ENCODE results near the gene OLA1.

OLA1 gene

GRCh38 chr2:174122185-174122584, 126.1 kb downstream of the OLA1 start:
- Histone ChIP-seq H3K27me3 (ENCODE audit: insufficient read depth, low read length) (no peaks in the 10 kb centered on the region), H3K36me3 (ENCODE audit: insufficient read depth, low read length) (no peaks in the 10 kb centered on the region), H3K27ac (ENCODE audit: low read depth, low read length) (no peak overlapping the region), H2AFZ (ENCODE audit: low read length, unreplicated experiment) (no peak overlapping the region), H3K79me2 (ENCODE audit: control insufficient read depth, insufficient read depth, low read length, unreplicated experiment) (no peaks in the 10 kb centered on the region), H3K4me3 (ENCODE audit: low read depth, low read length) (no peak overlapping the region), H3K4me1 (ENCODE audit: control insufficient read depth, insufficient read depth, low read length, unreplicated experiment) (peaks cover 44% of the 10 kb centered on the region)

GRCh38 chr2:174121612-174122011, 126.7 kb downstream of the OLA1 start:
- Histone ChIP-seq H3K4me3 (ENCODE audit: low read depth, low read length) (no peak overlapping the region), H3K27me3 (ENCODE audit: insufficient read depth, low read length) (no peaks in the 10 kb centered on the region), H3K36me3 (ENCODE audit: insufficient read depth, low read length) (no peaks in the 10 kb centered on the region), H2AFZ (ENCODE audit: low read length, unreplicated experiment) (no peak overlapping the region), H3K27ac (ENCODE audit: low read depth, low read length) (no peak overlapping the region), H3K79me2 (ENCODE audit: control insufficient read depth, insufficient read depth, low read length, unreplicated experiment) (no peaks in the 10 kb centered on the region), H3K4me1 (ENCODE audit: control insufficient read depth, insufficient read depth, low read length, unreplicated experiment) (peaks cover 44% of the 10 kb centered on the region)

GRCh38 chr2:174121175-174121574, 127.2 kb downstream of the OLA1 start:
- Histone ChIP-seq H3K4me1 (ENCODE audit: control insufficient read depth, insufficient read depth, low read length, unreplicated experiment) (peaks cover 44% of the 10 kb centered on the region), H3K79me2 (ENCODE audit: control insufficient read depth, insufficient read depth, low read length, unreplicated experiment) (no peaks in the 10 kb centered on the region), H3K36me3 (ENCODE audit: insufficient read depth, low read length) (no peaks in the 10 kb centered on the region), H3K27ac (ENCODE audit: low read depth, low read length) (peak overlapping the region; percentile 50), H3K27me3 (ENCODE audit: insufficient read depth, low read length) (no peaks in the 10 kb centered on the region), H2AFZ (ENCODE audit: low read length, unreplicated experiment) (no peak overlapping the region), H3K4me3 (ENCODE audit: low read depth, low read length) (no peak overlapping the region)

- H2AFZ ChIP-seq (ENCODE audit: low read length, unreplicated experiment) = no peak overlapping the region
- H3K36me3 ChIP-seq (ENCODE audit: insufficient read depth, low read length) = no peaks in the 10 kb centered on the region
- H3K27ac ChIP-seq (ENCODE audit: low read depth, low read length) = peak overlapping the region; percentile 50
- no peaks in the 10 kb centered on the region for H3K79me2 ChIP-seq (ENCODE audit: control insufficient read depth, insufficient read depth, low read length, unreplicated experiment)
- peaks cover 44% of the 10 kb centered on the region for H3K4me1 ChIP-seq (ENCODE audit: control insufficient read depth, insufficient read depth, low read length, unreplicated experiment)
- H3K4me3 ChIP-seq (ENCODE audit: low read depth, low read length) = no peak overlapping the region
- no peaks in the 10 kb centered on the region for H3K27me3 ChIP-seq (ENCODE audit: insufficient read depth, low read length)
These were observed 128.0 kb downstream of the OLA1 start for GRCh38 chr2:174120346-174120745.

DNA sequence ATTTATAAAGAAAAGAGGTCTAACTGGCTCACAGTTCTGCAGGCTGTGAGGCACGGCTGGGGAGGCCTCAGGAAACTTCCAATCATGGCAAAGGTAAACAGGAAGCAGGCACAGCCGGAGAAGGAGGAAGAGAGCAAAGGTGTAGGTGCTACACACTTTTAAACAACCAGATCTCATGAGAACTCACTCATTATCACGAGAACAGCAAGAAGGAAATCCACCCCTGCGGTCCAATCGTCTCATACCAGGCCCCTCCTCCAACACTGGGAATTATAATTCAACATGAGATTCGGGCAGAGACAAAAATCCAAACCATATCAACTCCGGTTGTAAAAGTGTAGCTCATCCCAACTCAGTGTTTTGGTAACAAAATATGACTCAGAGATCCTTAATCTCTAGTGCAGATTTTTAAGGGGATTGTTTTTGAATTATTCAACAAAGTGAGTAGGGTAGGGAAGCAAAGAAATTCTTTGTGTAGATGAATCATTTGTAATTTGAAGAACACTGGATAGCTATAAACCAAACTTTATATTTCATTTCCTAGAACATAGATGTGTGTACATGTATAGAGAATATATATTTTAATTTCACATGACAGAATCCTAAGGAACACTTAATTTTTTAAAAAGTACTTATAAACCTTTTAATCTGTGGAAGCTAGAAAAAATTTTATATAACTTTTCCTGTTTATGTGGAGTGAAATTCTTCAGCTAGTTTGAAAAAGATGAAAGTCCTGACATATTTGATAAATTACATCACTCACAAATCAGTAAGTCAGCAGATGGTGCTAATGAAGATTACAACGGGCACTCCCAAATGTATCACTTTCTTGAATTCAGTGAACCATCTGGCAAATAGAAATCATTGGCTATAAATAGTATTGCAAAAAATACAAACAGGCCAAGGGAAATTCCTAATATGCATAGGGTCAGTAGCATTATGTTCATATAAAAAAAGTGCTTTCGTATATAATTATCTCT, 130.1 kb downstream of the OLA1 start:
- no peak overlapping the region for H2AFZ ChIP-seq (ENCODE audit: low read length, unreplicated experiment)
- H3K36me3 ChIP-seq (ENCODE audit: insufficient read depth, low read length) = no peaks in the 10 kb centered on the region; the same call in 1 of the 2 replicates
- peaks cover 42% of the 10 kb centered on the region for H3K4me1 ChIP-seq (ENCODE audit: control insufficient read depth, insufficient read depth, low read length, unreplicated experiment)
- no peaks in the 10 kb centered on the region for H3K27me3 ChIP-seq (ENCODE audit: insufficient read depth, low read length)
- H3K4me3 ChIP-seq (ENCODE audit: low read depth, low read length) = peak overlapping the region; percentile 52
- no peaks in the 10 kb centered on the region for H3K79me2 ChIP-seq (ENCODE audit: control insufficient read depth, insufficient read depth, low read length, unreplicated experiment)
- peak overlapping the region; percentile 81 for H3K27ac ChIP-seq (ENCODE audit: low read depth, low read length)

DNA sequence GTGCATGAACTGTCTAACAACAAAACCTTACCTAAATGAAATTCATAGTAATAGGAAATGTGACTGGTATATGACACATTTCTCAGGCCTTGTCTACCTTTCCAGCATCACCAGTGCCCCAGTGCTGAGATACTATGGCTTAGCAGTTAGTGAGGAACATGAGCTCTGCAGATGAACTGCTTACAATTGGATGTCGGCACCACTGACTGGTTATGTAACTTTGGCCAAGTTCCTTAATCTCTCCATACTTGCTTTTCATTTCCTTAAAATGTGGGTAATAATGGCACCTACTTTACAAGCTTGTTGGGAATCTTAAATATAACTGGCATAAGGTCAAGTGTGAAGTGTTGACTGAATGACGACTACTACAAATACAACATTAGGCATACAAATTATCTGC, 136.3 kb downstream of the OLA1 start:
- Histone ChIP-seq H3K4me3 (ENCODE audit: low read depth, low read length) (no peak overlapping the region), H3K79me2 (ENCODE audit: control insufficient read depth, insufficient read depth, low read length, unreplicated experiment) (no peaks in the 10 kb centered on the region), H3K27me3 (ENCODE audit: insufficient read depth, low read length) (no peaks in the 10 kb centered on the region), H3K36me3 (ENCODE audit: insufficient read depth, low read length) (no peaks in the 10 kb centered on the region; the same call in 1 of the 2 replicates), H3K27ac (ENCODE audit: low read depth, low read length) (no peak overlapping the region), H3K4me1 (ENCODE audit: control insufficient read depth, insufficient read depth, low read length, unreplicated experiment) (no peaks in the 10 kb centered on the region), H2AFZ (ENCODE audit: low read length, unreplicated experiment) (no peak overlapping the region)

- H3K36me3 ChIP-seq (ENCODE audit: insufficient read depth, low read length) = no peaks in the 10 kb centered on the region; the same call in 1 of the 2 replicates
- no peak overlapping the region for H2AFZ ChIP-seq (ENCODE audit: low read length, unreplicated experiment)
- H3K4me3 ChIP-seq (ENCODE audit: low read depth, low read length) = no peak overlapping the region
- H3K4me1 ChIP-seq (ENCODE audit: control insufficient read depth, insufficient read depth, low read length, unreplicated experiment) = no peaks in the 10 kb centered on the region
- no peaks in the 10 kb centered on the region for H3K79me2 ChIP-seq (ENCODE audit: control insufficient read depth, insufficient read depth, low read length, unreplicated experiment)
- no peaks in the 10 kb centered on the region for H3K27me3 ChIP-seq (ENCODE audit: insufficient read depth, low read length)
- H3K27ac ChIP-seq (ENCODE audit: low read depth, low read length) = no peak overlapping the region
These were observed 139.8 kb downstream of the OLA1 start for GRCh38 chr2:174108579-174108978.

DNA sequence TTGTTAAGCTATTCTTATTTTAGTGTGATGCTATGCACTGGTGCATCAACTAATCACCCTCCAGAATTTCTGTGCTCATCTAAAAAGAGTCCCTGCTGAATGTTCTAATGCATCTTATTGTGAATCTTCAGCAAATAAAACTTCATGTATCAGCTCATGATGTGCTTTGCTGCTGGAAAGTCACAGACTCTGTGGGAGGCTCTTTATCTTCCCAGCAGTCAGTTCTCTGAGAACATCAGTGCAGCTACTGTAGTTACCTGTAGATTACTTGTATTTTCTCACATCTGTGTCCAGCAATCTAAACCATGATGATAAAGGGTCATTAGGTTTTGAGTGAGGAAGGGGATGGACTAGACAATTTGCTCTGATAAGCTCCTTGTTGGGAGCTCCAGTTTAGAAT, 141.6 kb downstream of the OLA1 start:
- no peaks in the 10 kb centered on the region for H3K36me3 ChIP-seq (ENCODE audit: insufficient read depth, low read length)
- H3K79me2 ChIP-seq (ENCODE audit: control insufficient read depth, insufficient read depth, low read length, unreplicated experiment) = no peaks in the 10 kb centered on the region
- H3K4me3 ChIP-seq (ENCODE audit: low read depth, low read length) = no peak overlapping the region
- H3K27me3 ChIP-seq (ENCODE audit: insufficient read depth, low read length) = no peaks in the 10 kb centered on the region
- no peaks in the 10 kb centered on the region for H3K4me1 ChIP-seq (ENCODE audit: control insufficient read depth, insufficient read depth, low read length, unreplicated experiment)
- H2AFZ ChIP-seq (ENCODE audit: low read length, unreplicated experiment) = no peak overlapping the region
- H3K27ac ChIP-seq (ENCODE audit: low read depth, low read length) = no peak overlapping the region

GRCh38 chr2:174094542-174094941, 153.8 kb downstream of the OLA1 start:
- Histone ChIP-seq H3K79me2 (ENCODE audit: control insufficient read depth, insufficient read depth, low read length, unreplicated experiment) (no peaks in the 10 kb centered on the region), H3K4me3 (ENCODE audit: low read depth, low read length) (no peak overlapping the region), H3K36me3 (ENCODE audit: insufficient read depth, low read length) (peaks cover 5% of the 10 kb centered on the region; the same call in 1 of the 2 replicates), H2AFZ (ENCODE audit: low read length, unreplicated experiment) (no peak overlapping the region), H3K27me3 (ENCODE audit: insufficient read depth, low read length) (no peaks in the 10 kb centered on the region), H3K27ac (ENCODE audit: low read depth, low read length) (no peak overlapping the region), H3K4me1 (ENCODE audit: control insufficient read depth, insufficient read depth, low read length, unreplicated experiment) (no peaks in the 10 kb centered on the region)

DNA sequence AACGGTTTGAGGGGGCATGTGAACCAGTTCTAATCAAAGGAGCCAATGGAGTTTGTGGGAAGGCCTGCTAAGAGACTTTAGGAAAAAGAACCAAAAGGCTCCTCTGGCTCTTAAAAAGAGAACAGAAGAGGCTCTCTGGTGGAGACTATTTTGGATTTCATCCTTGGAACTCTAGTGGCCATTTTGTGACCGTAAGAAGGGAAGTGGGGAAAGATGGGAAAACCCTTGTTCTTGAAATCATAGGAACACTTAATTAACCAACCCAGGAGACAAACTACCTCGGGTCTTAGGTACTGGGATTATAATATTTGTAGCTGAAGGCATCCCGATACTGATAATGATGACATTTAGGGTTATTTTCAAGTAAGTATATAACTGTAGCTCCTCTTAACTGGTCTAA, 157.9 kb downstream of the OLA1 start:
- Histone ChIP-seq H3K4me3 (ENCODE audit: low read depth, low read length) (no peak overlapping the region), H3K79me2 (ENCODE audit: control insufficient read depth, insufficient read depth, low read length, unreplicated experiment) (no peaks in the 10 kb centered on the region), H3K4me1 (ENCODE audit: control insufficient read depth, insufficient read depth, low read length, unreplicated experiment) (no peaks in the 10 kb centered on the region), H3K27me3 (ENCODE audit: insufficient read depth, low read length) (no peaks in the 10 kb centered on the region), H3K27ac (ENCODE audit: low read depth, low read length) (no peak overlapping the region), H2AFZ (ENCODE audit: low read length, unreplicated experiment) (no peak overlapping the region), H3K36me3 (ENCODE audit: insufficient read depth, low read length) (peaks cover 5% of the 10 kb centered on the region; the same call in 1 of the 2 replicates)

Measured in ACC112 (cell line).